Measurements from ENCODE around the gene AK9.

Gene AK9

GRCh38 chr6:109695468-109695867, 4.5 kb upstream of the AK9 start:
- no peak for DNase-seq (ENCODE audit: low spot score)

- DNase-seq (ENCODE audit: low spot score) = no peak
Measured at GRCh38 chr6:109693111-109693510, 2.1 kb upstream of the AK9 start.

- DNase-seq (ENCODE audit: low spot score) = peak; percentile 83
Measured at GRCh38 chr6:109690373-109690736, 647 bp downstream of the AK9 start.

GRCh38 chr6:109687271-109687761, 3.7 kb downstream of the AK9 start:
- DNase-seq (ENCODE audit: low spot score) = no peak

- no peak for DNase-seq (ENCODE audit: low spot score)
Measured at GRCh38 chr6:109686566-109687265, 4.3 kb downstream of the AK9 start.

- peak; percentile 65 for DNase-seq (ENCODE audit: low spot score)
Measured at GRCh38 chr6:109678661-109679505, 12.1 kb downstream of the AK9 start.

GRCh38 chr6:109678240-109678639, 12.8 kb downstream of the AK9 start:
- DNase-seq (ENCODE audit: low spot score) = no peak

- no peak for DNase-seq (ENCODE audit: low spot score)
Measured at GRCh38 chr6:109676724-109677123, 14.3 kb downstream of the AK9 start.

GRCh38 chr6:109672839-109673238, 18.2 kb downstream of the AK9 start:
- no peak for DNase-seq (ENCODE audit: low spot score)

- DNase-seq (ENCODE audit: low spot score) = no peak
Measured at GRCh38 chr6:109672175-109672574, 18.8 kb downstream of the AK9 start.

GRCh38 chr6:109671733-109672132, 19.3 kb downstream of the AK9 start:
- no peak for DNase-seq (ENCODE audit: low spot score)

GRCh38 chr6:109669811-109670210, 21.2 kb downstream of the AK9 start:
- DNase-seq (ENCODE audit: low spot score) = no peak

GRCh38 chr6:109662192-109662591, 28.8 kb downstream of the AK9 start:
- no peak for DNase-seq (ENCODE audit: low spot score)

- no peak for DNase-seq (ENCODE audit: low spot score)
Measured at GRCh38 chr6:109660526-109661320, 30.3 kb downstream of the AK9 start.

GRCh38 chr6:109655761-109656262, 35.2 kb downstream of the AK9 start:
- no peak for DNase-seq (ENCODE audit: low spot score)

GRCh38 chr6:109653264-109653663, 37.7 kb downstream of the AK9 start:
- DNase-seq (ENCODE audit: low spot score) = no peak

- DNase-seq (ENCODE audit: low spot score) = no peak
Measured at GRCh38 chr6:109644131-109644530, 46.9 kb downstream of the AK9 start.

- no peak for DNase-seq (ENCODE audit: low spot score)
Measured at GRCh38 chr6:109632405-109632804, 58.6 kb downstream of the AK9 start.

- DNase-seq (ENCODE audit: low spot score) = no peak
Measured at GRCh38 chr6:109631403-109631802, 59.6 kb downstream of the AK9 start.

- DNase-seq (ENCODE audit: low spot score) = no peak
Measured at GRCh38 chr6:109628158-109629000, 62.6 kb downstream of the AK9 start.

GRCh38 chr6:109626311-109626710, 64.7 kb downstream of the AK9 start:
- DNase-seq (ENCODE audit: low spot score) = no peak

Measured in ecto neural progenitor cell (in vitro differentiated cells).